OCI-LY1 (cell line): ENCODE results near the gene PCDHGB6.

Source experiments
- CTCF ChIP-seq: fragments of 200-600 bp; sonication (generic), shearing (Covaris generic); IDR thresholded peaks from 2 replicates; pipeline ENCODE4 v1.5.1; 2017; ENCODE audit warnings: mild to moderate bottlenecking, antibody characterized with exemption, low read length, moderate library complexity, mixed read lengths
- EZH2 ChIP-seq: fragments of 200-600 bp; sonication (generic), shearing (Covaris generic); IDR thresholded peaks from 2 replicates; pipeline ENCODE4 v1.8.0; 2017; ENCODE audit warnings: borderline replicate concordance, mixed run types, mild to moderate bottlenecking, antibody characterized with exemption, low read length, moderate library complexity, mixed read lengths

GRCh38 chr5:141420855-141421488 is 13.2 kb downstream of the PCDHGB6 start, which contains the start of gene PCDHGA11:
- TF ChIP-seq CTCF: no peak
- TF ChIP-seq EZH2: no peak
